ENCODE results near the gene FAM193A.
"Not testable (repeated sequence)": the region's sequence is repeated elsewhere in the genome, so short reads cannot be mapped to it uniquely, and the experiment has no call there.

FAM193A gene

GRCh38 chr4:2652415-2653160 is 116.1 kb downstream of the FAM193A start:
- no peak for DNase-seq

- no peak for DNase-seq
These were observed 124.3 kb downstream of the FAM193A start for GRCh38 chr4:2660596-2661211.

GRCh38 chr4:2662598-2662997 is 126.2 kb downstream of the FAM193A start:
- no peak for DNase-seq

- DNase-seq = no peak
These were observed 126.8 kb downstream of the FAM193A start for GRCh38 chr4:2663275-2663674.

GRCh38 chr4:2666722-2667247 is 130.3 kb downstream of the FAM193A start:
- DNase-seq = no peak

- DNase-seq = no peak
These were observed 131.0 kb downstream of the FAM193A start for GRCh38 chr4:2667428-2667827.

- DNase-seq = no peak
These were observed 134.9 kb downstream of the FAM193A start for GRCh38 chr4:2671267-2671895.

- DNase-seq = no peak
These were observed 135.6 kb downstream of the FAM193A start for GRCh38 chr4:2672082-2672481.

- no peak for DNase-seq
These were observed 136.3 kb downstream of the FAM193A start for GRCh38 chr4:2672700-2673099.

GRCh38 chr4:2673157-2673556 is 136.7 kb downstream of the FAM193A start:
- DNase-seq = no peak

GRCh38 chr4:2679762-2680161 is 143.3 kb downstream of the FAM193A start:
- not testable (repeated sequence) for DNase-seq

- DNase-seq = no peak
These were observed 148.0 kb downstream of the FAM193A start for GRCh38 chr4:2684486-2684885.

- no peak for DNase-seq
These were observed 149.1 kb downstream of the FAM193A start for GRCh38 chr4:2685541-2685940.

GRCh38 chr4:2686379-2687265 is 150.2 kb downstream of the FAM193A start:
- no peak for DNase-seq

GRCh38 chr4:2688281-2688680 is 151.8 kb downstream of the FAM193A start:
- no peak for DNase-seq

GRCh38 chr4:2688697-2689096 is 152.2 kb downstream of the FAM193A start:
- no peak for DNase-seq

GRCh38 chr4:2689114-2689513 is 152.7 kb downstream of the FAM193A start:
- no peak for DNase-seq

- no peak for DNase-seq
These were observed 153.6 kb downstream of the FAM193A start for GRCh38 chr4:2689825-2690700.

- DNase-seq = no peak
These were observed 154.9 kb downstream of the FAM193A start for GRCh38 chr4:2691313-2691712.

GRCh38 chr4:2691952-2692435 is 155.5 kb downstream of the FAM193A start:
- DNase-seq = no peak

GRCh38 chr4:2694691-2695090 is 158.2 kb downstream of the FAM193A start:
- no peak for DNase-seq
